Transverse colon (tissue), 3 donors: ENCODE measurements around the gene VEGFA.

ENCODE experiments used
- CTCF ChIP-seq, 5 experiments: fragments of 200-600 bp in 3 of 5; fragments of 450-650 bp in 2 of 5; sonication (generic) in 3 of 5; IDR thresholded peaks; 1 replicate in 2 of 5; 2 replicates in 3 of 5; pipeline ENCODE4 v1.5.1; 2016 to 2017; ENCODE audit warnings: antibody characterized with exemption in 5 of 5, inconsistent platforms in 3 of 5, mild to moderate bottlenecking in 2 of 5, moderate library complexity in 1 of 5
- EP300 ChIP-seq: sonication (generic); formaldehyde crosslinking; IDR thresholded peaks from one replicate; pipeline ENCODE4 v1.6.1; 2017; ENCODE audit warnings: antibody characterized with exemption, low read depth
- POLR2A ChIP-seq: fragments of 450-650 bp; IDR thresholded peaks from one replicate; pipeline ENCODE4 v1.6.1; 2016; ENCODE audit warnings: antibody characterized with exemption, mild to moderate bottlenecking, moderate library complexity

GRCh38 chr6:43809417-43810305 lies 39.6 kb downstream of the VEGFA start:
- TF ChIP-seq CTCF (IDR thresholded peaks at IDR 0.05) = no peak
- TF ChIP-seq EP300 = no peak
- TF ChIP-seq POLR2A = no peak
